HEK293T (cell line): ENCODE data around the gene C3orf22.

Experiments
- CTCF ChIA-PET: fragments of 350-600 bp; formaldehyde crosslinking; extraction: SDS; loops from one replicate; lab custom pipeline; 2021; ENCODE audit warnings: antibody characterized with exemption, inconsistent platforms; lab: Yijun Ruan, JAX
- POLR2A ChIA-PET: fragments of 350-600 bp; formaldehyde crosslinking; extraction: SDS; loops from one replicate; lab custom pipeline; 2020; ENCODE audit warnings: antibody characterized with exemption, inconsistent platforms; lab: Yijun Ruan, JAX
- DNase-seq: peaks from one replicate; pipeline ENCODE4 v3.0.0; 2012; ENCODE audit warnings: mixed read lengths; ENCODE audit errors: extremely low spot score
- ARNT ChIP-seq: fragments of 450-650 bp; IDR thresholded peaks from 2 replicates; pipeline ENCODE4 v1.6.1; 2017; ENCODE audit warnings: mild to moderate bottlenecking
- BHLHE40 ChIP-seq: fragments of 450-650 bp; IDR thresholded peaks from 2 replicates; pipeline ENCODE4 v1.6.1; 2016; ENCODE audit warnings: mild to moderate bottlenecking, moderate library complexity, borderline replicate concordance
- CTBP1 ChIP-seq: fragments of 450-650 bp; IDR thresholded peaks from 2 replicates; pipeline ENCODE4 v1.6.1; 2016; ENCODE audit warnings: borderline replicate concordance
- ELF4 ChIP-seq: fragments of 450-650 bp; IDR thresholded peaks from 2 replicates; pipeline ENCODE4 v1.6.1; 2017; ENCODE audit warnings: antibody characterized with exemption
- FOXA1 ChIP-seq: fragments of 450-650 bp; IDR thresholded peaks from 2 replicates; pipeline ENCODE4 v1.6.1; 2016; ENCODE audit warnings: mild to moderate bottlenecking
- FOXK2 ChIP-seq: fragments of 450-650 bp; IDR thresholded peaks from 2 replicates; pipeline ENCODE4 v1.6.1; 2016; ENCODE audit warnings: mild to moderate bottlenecking
- FOXM1 ChIP-seq: fragments of 450-650 bp; IDR thresholded peaks from 2 replicates; pipeline ENCODE4 v1.6.1; 2017; ENCODE audit warnings: mild to moderate bottlenecking, borderline replicate concordance
- HDGF ChIP-seq: fragments of 450-650 bp; IDR thresholded peaks from 2 replicates; pipeline ENCODE4 v1.6.1; 2017; ENCODE audit warnings: antibody characterized with exemption, borderline replicate concordance
- L3MBTL2 ChIP-seq: fragments of 450-650 bp; conservative IDR thresholded peaks from 2 replicates; pipeline ENCODE4 v1.6.1; 2016; ENCODE audit warnings: mild to moderate bottlenecking
- LEF1 ChIP-seq: fragments of 450-650 bp; IDR thresholded peaks from 2 replicates; pipeline ENCODE4 v1.6.1; 2017; ENCODE audit warnings: mild to moderate bottlenecking, borderline replicate concordance
- NFRKB ChIP-seq: fragments of 450-650 bp; IDR thresholded peaks from 2 replicates; pipeline ENCODE4 v1.6.1; 2016; ENCODE audit warnings: mild to moderate bottlenecking, moderate library complexity
- SP1 ChIP-seq: fragments of 450-650 bp; IDR thresholded peaks from 2 replicates; pipeline ENCODE4 v1.6.1; 2017
- SUZ12 ChIP-seq: fragments of 450-650 bp; IDR thresholded peaks from 2 replicates; pipeline ENCODE4 v1.6.1; 2016; ENCODE audit warnings: mild to moderate bottlenecking
- TARDBP ChIP-seq: fragments of 450-650 bp; IDR thresholded peaks from 2 replicates; pipeline ENCODE4 v1.6.1; 2016
- ZNF384 ChIP-seq: fragments of 450-650 bp; IDR thresholded peaks from 2 replicates; pipeline ENCODE4 v1.6.1; 2016

C3orf22 gene

GRCh38 chr3:126503701-126504100 is 55.0 kb downstream of the C3orf22 start:
- ChIA-PET POLR2A (no interaction called here), CTCF (no interaction called here)
- DNase-seq = no peak
- TF ChIP-seq NFRKB = no peak

- TF ChIP-seq FOXM1 (no peak), BHLHE40 (no peak), TARDBP (no peak), FOXK2 (no peak), SP1 (no peak), CTBP1 (no peak), ARNT (no peak), ELF4 (no peak), SUZ12 (no peak), NFRKB (no peak), LEF1 (no peak), HDGF (no peak), ZNF384 (no peak), L3MBTL2 (no peak)
- POLR2A ChIA-PET = no interaction called here
- no peak for DNase-seq
- CTCF ChIA-PET = no interaction called here
Observed at GRCh38 chr3:126502656-126503055, 56.1 kb downstream of the C3orf22 start.

GRCh38 chr3:126501736-126502135 is 57.0 kb downstream of the C3orf22 start:
- ChIA-PET CTCF (no interaction called here), POLR2A (no interaction called here)
- DNase-seq = no peak
- TF ChIP-seq BHLHE40 (no peak), ELF4 (no peak), ARNT (no peak), FOXM1 (no peak), CTBP1 (no peak)

GRCh38 chr3:126501054-126501453 is 57.7 kb downstream of the C3orf22 start:
- POLR2A ChIA-PET = no interaction called here
- TF ChIP-seq SUZ12 (no peak), FOXA1 (no peak), HDGF (no peak), TARDBP (no peak), CTBP1 (no peak), BHLHE40 (no peak), NFRKB (no peak), FOXM1 (no peak), L3MBTL2 (no peak)
- DNase-seq = no peak
- CTCF ChIA-PET = no interaction called here

GRCh38 chr3:126500016-126500415 is 58.7 kb downstream of the C3orf22 start:
- POLR2A ChIA-PET = no interaction called here
- CTCF ChIA-PET = no interaction called here
- no peak for TF ChIP-seq LEF1
- no peak for TF ChIP-seq L3MBTL2
- TF ChIP-seq HDGF = no peak
- TF ChIP-seq BHLHE40 = no peak
- no peak for TF ChIP-seq ARNT
- no peak for TF ChIP-seq SUZ12
- DNase-seq = no peak
